ENCODE data around the gene SLC36A4. TPM values are rescaled to one million over a fixed set of nuclear protein-coding genes. Genes with fewer than 3 reads are reported as not detected.
"Not testable (repeated sequence)": the region's sequence is repeated elsewhere in the genome, so short reads cannot be mapped to it uniquely, and the experiment has no call there.

The SLC36A4 gene
- 10 to 100 TPM; 24.1 to 27.0 TPM for total RNA-seq

DNA sequence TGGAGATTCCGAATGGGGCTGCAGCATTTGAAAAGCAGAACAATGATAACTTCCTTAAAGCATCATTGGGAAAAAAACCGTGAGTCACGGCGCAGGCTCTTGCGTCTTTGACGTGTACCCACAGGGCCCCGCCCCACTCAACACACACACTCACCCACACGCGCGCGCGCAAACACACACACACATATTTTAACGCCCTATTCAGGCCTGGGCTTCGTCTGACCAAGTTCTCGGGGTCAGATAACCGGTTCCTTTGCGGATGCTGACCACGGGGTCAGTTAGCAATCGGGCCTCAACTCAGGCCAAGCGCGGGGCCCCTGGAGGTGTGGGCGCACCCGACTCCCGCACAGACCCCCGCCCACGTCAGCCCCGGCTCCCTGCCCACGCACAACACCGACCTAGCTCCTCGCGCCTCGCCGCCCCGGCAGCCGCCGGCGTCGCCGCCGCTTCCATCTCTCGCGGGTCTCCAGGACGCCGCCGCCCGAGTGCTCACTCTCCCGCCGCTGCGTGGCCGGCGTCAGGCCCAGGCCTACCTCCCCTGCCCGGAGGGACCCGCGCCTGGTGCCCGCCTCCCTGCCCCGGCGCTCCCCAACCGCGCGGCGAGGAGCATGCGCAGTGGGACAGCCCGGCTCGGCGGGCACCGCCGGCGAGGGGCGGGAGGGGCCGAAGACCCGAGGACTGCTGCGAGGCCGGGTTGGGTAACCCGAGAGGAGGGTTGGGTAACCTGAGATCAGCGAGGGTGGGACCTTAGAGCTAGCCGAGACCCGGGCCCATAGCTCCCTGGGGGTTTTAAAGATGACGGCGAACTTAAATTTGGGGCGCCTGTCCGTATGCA is at the start of gene SLC36A4:
SLC36A4 (minus strand) TSS at position 612 of the 835 bp plus-strand sequence; CDS start at position 453, 159 bp downstream.
- peaks cover 6% of the 10 kb centered on the region for H3K36me3 Mint-ChIP-seq (ENCODE audit: low read depth)
- no peaks in the 10 kb centered on the region for H3K9me3 Mint-ChIP-seq
- peaks cover 5% of the 10 kb centered on the region for H3K27me3 Mint-ChIP-seq
- H3K4me3 Mint-ChIP-seq = peak within 1 kb of the TSS; percentile 97
- H3K4me1 Mint-ChIP-seq = peaks cover 10% of the 10 kb centered on the region
- peak; percentile 94 for ATAC-seq (replicated peaks)
- peak within 1 kb of the TSS; percentile 98 for H3K27ac Mint-ChIP-seq

DNA sequence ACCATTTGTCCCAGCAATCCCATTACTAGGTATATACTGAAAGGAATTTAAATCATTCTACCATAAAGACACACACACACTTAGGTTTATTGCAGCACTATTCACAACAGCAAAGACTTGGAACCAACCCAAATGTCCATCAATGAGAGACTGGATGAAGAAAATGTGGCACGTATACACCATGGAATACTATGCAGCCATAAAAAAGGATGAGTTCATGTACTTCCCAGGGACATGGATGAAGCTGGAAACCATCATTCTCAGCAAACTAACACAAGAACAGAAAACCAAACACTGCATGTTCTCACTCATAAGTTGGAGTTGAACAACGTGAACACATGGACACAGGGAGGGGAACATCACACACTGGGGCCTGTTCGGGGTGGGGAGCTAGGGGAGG is 49.0 kb upstream of the SLC36A4 start:
- H3K27me3 Mint-ChIP-seq; H3K36me3 Mint-ChIP-seq (ENCODE audit: low read depth); H3K4me3 Mint-ChIP-seq; H3K9me3 Mint-ChIP-seq; H3K4me1 Mint-ChIP-seq; ATAC-seq (replicated peaks); H3K27ac Mint-ChIP-seq: not testable (repeated sequence)

DNA sequence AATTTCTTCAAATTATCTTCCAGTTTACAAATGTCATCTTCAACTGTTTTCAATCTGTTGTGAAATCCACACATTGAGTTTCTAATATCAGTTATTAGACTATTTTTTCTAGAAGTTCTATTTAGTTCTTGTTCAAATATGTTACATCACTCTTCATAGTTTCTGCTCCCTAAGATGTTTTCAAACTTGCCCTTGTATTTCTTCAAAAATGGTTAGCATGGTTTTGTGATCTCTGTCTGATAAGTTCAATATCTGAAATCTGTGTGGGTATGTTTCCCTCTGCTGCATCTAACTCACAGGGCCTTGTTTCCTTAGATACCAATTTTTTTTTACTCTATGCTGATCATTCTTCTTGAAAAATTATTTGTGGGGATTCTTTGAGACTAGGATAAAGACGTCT is 46.2 kb upstream of the SLC36A4 start:
- H3K4me1 Mint-ChIP-seq = no peaks in the 10 kb centered on the region
- H3K27ac Mint-ChIP-seq = no peak overlapping the region
- no peaks in the 10 kb centered on the region for H3K9me3 Mint-ChIP-seq
- H3K27me3 Mint-ChIP-seq = peaks cover 13% of the 10 kb centered on the region
- H3K4me3 Mint-ChIP-seq = no peak overlapping the region
- no peaks in the 10 kb centered on the region for H3K36me3 Mint-ChIP-seq (ENCODE audit: low read depth)
- ATAC-seq (replicated peaks) = no peak

DNA sequence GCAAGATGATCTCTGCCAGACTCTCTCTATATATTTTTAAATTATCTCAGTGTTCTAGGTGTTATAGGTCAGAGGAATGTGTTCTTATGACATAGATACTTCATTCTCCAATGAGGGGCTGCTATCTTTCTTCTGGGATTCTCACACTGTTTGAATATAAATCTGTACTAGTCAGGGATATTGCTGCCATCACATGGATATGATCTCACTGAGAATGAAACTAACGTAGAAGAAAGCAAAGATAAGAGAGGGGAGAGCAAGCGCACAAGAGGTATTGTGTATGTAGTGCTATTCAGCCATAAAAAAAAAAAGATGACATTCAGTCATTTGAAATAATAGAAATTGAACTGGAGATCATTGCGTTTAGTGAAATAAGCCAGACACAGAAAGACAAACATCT is 42.2 kb upstream of the SLC36A4 start:
- Mint-ChIP-seq H3K27me3 (peaks cover 14% of the 10 kb centered on the region), H3K9me3 (no peaks in the 10 kb centered on the region), H3K36me3 (ENCODE audit: low read depth) (no peaks in the 10 kb centered on the region), H3K27ac (no peak overlapping the region), H3K4me3 (no peak overlapping the region), H3K4me1 (no peaks in the 10 kb centered on the region)
- no peak for ATAC-seq (replicated peaks)

DNA sequence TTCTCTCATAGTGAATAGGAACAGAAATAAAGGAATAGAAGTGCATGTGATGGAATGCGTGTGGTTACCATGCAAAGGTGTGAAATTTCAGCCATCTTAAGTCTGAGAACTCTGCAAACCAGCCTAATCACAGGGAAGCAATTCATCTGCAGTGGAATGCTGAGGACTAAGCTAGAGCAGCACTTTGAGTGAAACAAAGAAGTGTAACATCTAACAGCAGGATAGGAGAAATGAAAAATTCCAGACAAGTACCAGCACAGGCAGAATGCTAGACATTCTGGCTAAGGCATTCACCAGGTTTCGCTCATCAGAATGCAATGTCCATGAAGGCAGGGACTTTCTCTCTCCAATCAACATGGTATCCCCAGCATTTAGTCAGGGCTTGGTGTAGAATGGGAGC is 41.2 kb upstream of the SLC36A4 start:
- no peaks in the 10 kb centered on the region for H3K36me3 Mint-ChIP-seq (ENCODE audit: low read depth)

DNA sequence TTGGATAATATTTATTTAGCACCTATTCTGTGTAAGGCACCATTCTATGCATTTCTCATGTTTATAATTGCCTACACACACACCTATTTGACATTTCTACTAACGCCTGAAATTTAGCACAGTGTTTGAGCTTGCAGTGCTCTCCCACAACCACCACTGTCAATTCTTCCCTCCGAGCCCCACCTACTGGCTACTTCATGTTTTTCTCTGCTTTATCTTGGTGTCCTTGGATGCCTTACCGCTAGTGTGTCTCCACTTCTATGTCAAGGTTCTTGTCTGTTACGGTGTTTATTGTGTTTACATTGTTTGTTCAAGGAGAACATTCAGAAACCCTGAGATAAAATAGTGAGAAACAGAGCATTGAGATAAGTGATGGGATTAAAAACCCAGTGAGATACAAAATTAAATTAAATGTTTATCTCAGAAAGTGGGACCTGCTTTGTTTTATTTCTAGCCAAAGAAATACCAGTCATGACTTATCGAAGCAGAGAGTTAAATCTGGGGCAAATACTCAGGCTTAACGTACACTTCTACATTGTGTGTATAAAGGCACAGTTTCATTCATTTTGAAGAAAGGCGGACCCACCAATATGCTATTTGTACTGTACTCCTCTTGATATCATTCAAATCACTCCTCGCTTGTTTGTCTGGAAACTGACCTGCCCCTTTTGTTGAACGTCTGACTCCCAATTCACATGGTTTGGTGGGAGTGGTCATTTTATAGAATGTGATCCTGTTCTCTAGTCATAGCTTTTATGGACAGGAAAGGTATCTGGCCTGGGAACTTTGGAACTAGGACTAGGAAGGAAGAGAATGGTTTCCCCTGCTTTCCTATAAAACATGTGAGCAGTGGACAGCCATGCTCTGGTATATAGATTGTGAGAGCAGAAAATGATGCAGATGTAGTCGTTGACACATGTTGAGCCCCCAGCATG is 39.2 kb upstream of the SLC36A4 start:
- peak; percentile 41 for ATAC-seq (replicated peaks)
- Mint-ChIP-seq H3K27ac (no peak overlapping the region), H3K4me1 (no peaks in the 10 kb centered on the region), H3K9me3 (no peaks in the 10 kb centered on the region), H3K36me3 (ENCODE audit: low read depth) (no peaks in the 10 kb centered on the region), H3K4me3 (no peak overlapping the region), H3K27me3 (peaks cover 11% of the 10 kb centered on the region)

More for the DNA sequence above, 41.2 kb upstream of the SLC36A4 start:
- ATAC-seq (replicated peaks) = no peak
- Mint-ChIP-seq H3K27ac (no peak overlapping the region), H3K9me3 (no peaks in the 10 kb centered on the region), H3K27me3 (peaks cover 11% of the 10 kb centered on the region), H3K4me1 (no peaks in the 10 kb centered on the region), H3K4me3 (no peak overlapping the region)

DNA sequence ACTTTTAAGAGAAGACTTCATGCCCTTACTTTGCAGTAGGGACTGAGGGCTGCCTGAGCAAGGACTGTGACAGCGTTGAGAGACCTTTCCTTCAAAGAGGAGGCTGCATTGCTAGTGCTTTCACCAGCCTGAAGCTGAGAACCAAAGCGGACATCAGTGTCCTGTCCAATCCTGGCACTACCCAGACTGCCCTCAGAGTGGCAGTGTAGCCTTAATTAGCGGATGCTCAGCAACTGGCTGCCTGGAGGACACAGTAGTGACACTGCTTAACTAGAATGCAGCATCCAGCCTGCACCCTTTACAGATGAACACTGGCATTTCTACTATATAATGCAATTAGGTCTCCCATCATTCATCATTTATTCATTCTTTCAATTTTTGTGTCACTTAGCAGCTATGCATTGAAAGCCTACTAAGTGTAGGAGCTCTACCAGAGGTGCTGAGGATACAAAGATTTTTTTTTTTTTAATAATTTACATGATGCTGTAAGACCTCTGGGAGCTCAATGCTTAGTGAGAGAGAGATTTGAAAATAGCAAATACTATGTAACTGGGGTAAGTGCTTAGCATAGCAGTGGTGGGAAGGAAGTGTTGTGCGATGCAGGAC is 36.9 kb upstream of the SLC36A4 start:
- Mint-ChIP-seq H3K4me3 (no peak overlapping the region), H3K27me3 (peaks cover 6% of the 10 kb centered on the region), H3K9me3 (no peaks in the 10 kb centered on the region), H3K4me1 (no peaks in the 10 kb centered on the region), H3K36me3 (ENCODE audit: low read depth) (no peaks in the 10 kb centered on the region), H3K27ac (no peak overlapping the region)
- peak; percentile 98 for ATAC-seq (replicated peaks)

DNA sequence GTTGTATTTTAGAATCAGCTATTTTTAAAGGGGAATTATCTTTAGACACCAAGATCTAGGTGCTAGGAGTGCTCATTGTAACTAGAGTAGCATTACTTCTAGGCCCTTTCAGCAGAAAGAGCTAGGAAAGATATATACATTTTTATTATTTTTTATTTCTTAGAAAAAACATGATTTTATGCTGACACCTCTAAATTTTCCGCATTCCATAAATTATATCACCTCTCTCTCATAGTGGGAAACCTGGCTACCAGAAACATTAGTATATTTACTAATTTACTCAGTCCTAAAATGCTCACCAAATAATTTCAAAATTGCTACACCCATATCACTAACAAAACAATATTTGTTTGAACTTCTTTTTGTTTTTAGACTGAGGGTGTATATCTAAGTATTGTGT is 32.1 kb upstream of the SLC36A4 start:
- H3K36me3 Mint-ChIP-seq (ENCODE audit: low read depth) = no peaks in the 10 kb centered on the region
- no peak overlapping the region for H3K27ac Mint-ChIP-seq
- no peak overlapping the region for H3K4me3 Mint-ChIP-seq
- no peaks in the 10 kb centered on the region for H3K27me3 Mint-ChIP-seq
- H3K9me3 Mint-ChIP-seq = no peaks in the 10 kb centered on the region
- ATAC-seq (replicated peaks) = no peak
- no peaks in the 10 kb centered on the region for H3K4me1 Mint-ChIP-seq

DNA sequence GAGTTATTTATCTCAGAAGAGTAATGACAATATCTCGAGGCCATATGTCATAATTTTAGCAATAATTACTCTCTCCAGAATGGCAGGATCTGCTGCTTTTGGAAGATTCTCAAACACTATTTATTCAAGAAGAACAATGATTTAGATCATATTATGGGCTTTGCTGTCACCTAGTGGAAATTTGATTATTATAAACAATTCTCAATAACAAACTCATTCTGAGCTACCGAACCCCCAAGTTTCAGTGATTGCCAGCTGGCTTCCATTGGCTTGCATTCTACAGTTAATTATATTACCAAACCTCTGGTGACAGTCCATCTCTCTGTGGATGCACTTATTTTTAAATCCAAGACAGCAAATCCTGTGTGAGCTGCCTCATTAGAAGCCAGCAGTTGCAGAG is 27.9 kb upstream of the SLC36A4 start:
- Mint-ChIP-seq H3K4me1 (no peaks in the 10 kb centered on the region), H3K27ac (no peak overlapping the region), H3K4me3 (no peak overlapping the region), H3K27me3 (peaks cover 3% of the 10 kb centered on the region), H3K9me3 (no peaks in the 10 kb centered on the region), H3K36me3 (ENCODE audit: low read depth) (no peaks in the 10 kb centered on the region)
- no peak for ATAC-seq (replicated peaks)

DNA sequence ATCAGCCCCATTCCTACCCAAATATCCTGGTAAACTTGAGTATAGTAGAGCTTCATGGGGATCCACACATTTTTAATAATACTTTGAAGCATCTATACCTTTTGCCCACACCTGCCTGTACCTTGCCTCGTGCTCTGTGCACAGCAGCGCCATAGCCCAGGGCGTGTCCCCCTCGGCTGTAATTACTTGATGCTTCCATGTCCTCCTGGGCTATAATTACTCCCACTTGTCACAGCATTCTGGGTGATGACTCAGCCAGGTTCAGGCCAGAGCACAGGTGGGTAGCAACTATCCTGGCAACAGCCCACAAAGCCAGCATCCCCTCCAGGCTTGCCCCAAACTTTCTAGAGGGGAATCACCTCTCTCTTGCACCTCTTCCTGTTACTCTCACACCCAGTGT is 23.7 kb upstream of the SLC36A4 start:
- Mint-ChIP-seq H3K9me3 (no peaks in the 10 kb centered on the region), H3K27me3 (peaks cover 6% of the 10 kb centered on the region), H3K36me3 (ENCODE audit: low read depth) (no peaks in the 10 kb centered on the region), H3K4me1 (no peaks in the 10 kb centered on the region), H3K27ac (no peak overlapping the region), H3K4me3 (no peak overlapping the region)
- ATAC-seq (replicated peaks) = no peak

DNA sequence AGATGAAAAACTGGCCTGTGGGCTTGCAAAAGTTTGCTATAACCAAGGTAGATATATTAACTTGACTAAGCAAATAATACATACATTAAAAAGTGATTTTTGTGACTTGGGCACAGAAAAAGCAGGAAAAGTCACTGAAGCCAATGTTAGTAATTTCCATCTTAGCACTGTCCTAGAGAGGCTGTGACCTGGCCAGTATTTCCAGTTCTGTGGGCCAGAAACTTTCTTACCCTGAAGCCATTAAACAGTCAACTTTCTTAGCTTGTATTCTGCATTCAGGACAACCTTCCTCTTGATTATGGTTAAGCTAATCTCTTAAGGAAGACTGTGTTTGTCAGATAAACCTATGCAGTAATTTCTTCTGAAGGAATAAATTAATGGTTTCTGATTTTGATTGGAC is 22.3 kb upstream of the SLC36A4 start:
- H3K4me3 Mint-ChIP-seq = no peak overlapping the region
- H3K36me3 Mint-ChIP-seq (ENCODE audit: low read depth) = no peaks in the 10 kb centered on the region
- H3K4me1 Mint-ChIP-seq = no peaks in the 10 kb centered on the region
- ATAC-seq (replicated peaks) = no peak
- no peaks in the 10 kb centered on the region for H3K9me3 Mint-ChIP-seq
- no peak overlapping the region for H3K27ac Mint-ChIP-seq
- peaks cover 6% of the 10 kb centered on the region for H3K27me3 Mint-ChIP-seq

DNA sequence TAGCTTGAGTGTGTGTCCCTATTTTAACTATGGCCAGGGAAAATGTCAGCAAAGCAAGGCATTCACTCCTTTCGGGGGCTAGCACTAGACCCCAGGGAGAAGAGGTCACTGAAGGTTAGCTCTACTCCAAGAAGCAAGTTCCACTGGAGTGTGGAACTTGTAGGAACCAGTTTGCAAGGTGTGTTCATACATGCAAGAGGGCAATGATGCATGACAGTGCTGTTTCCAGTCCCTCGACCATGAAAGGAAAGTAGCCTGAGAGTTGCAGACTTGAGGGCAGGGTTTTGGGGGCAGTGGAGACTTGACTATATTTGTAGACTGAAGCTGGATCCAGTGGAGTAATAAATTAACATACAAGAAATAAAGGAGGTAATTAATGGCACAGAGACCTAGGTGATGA is 21.6 kb upstream of the SLC36A4 start:
- no peaks in the 10 kb centered on the region for H3K4me1 Mint-ChIP-seq
- no peak overlapping the region for H3K27ac Mint-ChIP-seq
- H3K36me3 Mint-ChIP-seq (ENCODE audit: low read depth) = no peaks in the 10 kb centered on the region
- no peak overlapping the region for H3K4me3 Mint-ChIP-seq
- no peaks in the 10 kb centered on the region for H3K9me3 Mint-ChIP-seq
- no peak for ATAC-seq (replicated peaks)
- H3K27me3 Mint-ChIP-seq = peaks cover 6% of the 10 kb centered on the region

DNA sequence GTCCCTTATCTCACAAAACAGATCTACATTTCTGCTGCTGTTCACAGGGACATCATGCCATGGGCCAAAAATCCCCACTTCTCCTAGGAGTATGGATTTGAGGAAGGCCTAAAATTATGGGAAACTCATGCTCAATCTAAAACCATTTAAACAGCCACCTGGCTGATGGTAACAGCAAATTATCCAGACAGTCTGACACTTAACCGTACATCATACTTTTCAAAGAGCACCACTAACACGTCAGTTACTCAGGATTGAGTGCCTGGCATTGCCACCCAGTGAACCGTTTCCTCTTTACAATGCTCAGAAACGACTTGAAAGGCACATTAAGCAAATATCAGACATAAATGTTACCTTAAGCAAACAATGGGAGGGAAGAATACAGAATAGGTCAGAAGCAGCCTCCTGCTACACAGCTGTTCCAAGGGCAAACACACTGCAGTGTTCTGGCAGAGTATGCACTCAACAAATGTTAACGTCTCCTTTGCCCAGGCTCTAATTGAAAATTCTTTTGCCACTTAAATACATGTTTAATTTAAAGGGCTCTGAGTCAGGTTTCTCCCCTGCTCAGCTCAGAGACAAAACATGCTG is 18.8 kb upstream of the SLC36A4 start:
- ATAC-seq (replicated peaks) = no peak
- H3K9me3 Mint-ChIP-seq = no peaks in the 10 kb centered on the region
- peaks cover 3% of the 10 kb centered on the region for H3K27me3 Mint-ChIP-seq
- no peaks in the 10 kb centered on the region for H3K4me1 Mint-ChIP-seq
- no peaks in the 10 kb centered on the region for H3K36me3 Mint-ChIP-seq (ENCODE audit: low read depth)
- no peak overlapping the region for H3K4me3 Mint-ChIP-seq
- H3K27ac Mint-ChIP-seq = no peak overlapping the region

DNA sequence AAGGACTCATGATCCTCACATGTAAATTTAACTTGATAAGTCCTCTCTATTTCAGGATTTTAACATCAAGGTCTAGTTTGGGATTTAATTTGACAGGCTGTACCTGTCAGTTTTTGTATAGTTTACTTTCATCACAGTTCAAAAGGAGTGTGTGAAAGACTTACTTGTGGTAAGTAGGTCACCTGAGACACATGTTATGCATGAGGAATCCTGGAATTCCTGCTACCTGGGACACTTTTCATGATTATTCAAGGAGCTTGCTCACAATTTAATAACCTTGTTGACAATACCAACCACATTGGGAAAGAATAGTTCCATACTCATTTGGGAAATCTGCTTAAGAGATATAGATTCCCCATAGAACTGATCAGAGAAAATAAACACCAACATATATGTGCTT is 15.8 kb upstream of the SLC36A4 start:
- Mint-ChIP-seq H3K4me1 (no peaks in the 10 kb centered on the region), H3K27me3 (peaks cover 6% of the 10 kb centered on the region), H3K9me3 (peaks cover 4% of the 10 kb centered on the region), H3K36me3 (ENCODE audit: low read depth) (no peaks in the 10 kb centered on the region), H3K4me3 (no peak overlapping the region), H3K27ac (no peak overlapping the region)
- ATAC-seq (replicated peaks) = no peak
